NB4 (cell line): ENCODE data around the gene NTRK3.

Experiments
- CTCF ChIP-seq: IDR thresholded peaks from one replicate; pipeline ENCODE4 v1.5.1; 2012; ENCODE audit warnings: low read depth, low read length
- MAX ChIP-seq: IDR thresholded peaks from 2 replicates; pipeline ENCODE4 v1.6.1; 2011; ENCODE audit warnings: low read depth, low read length
- MYC ChIP-seq: IDR thresholded peaks from 2 replicates; pipeline ENCODE4 v1.6.1; 2011; ENCODE audit warnings: low read depth, low read length
- POLR2A ChIP-seq: IDR thresholded peaks from 2 replicates; pipeline ENCODE4 v1.6.1; 2011; ENCODE audit warnings: mild to moderate bottlenecking; ENCODE audit not compliant: insufficient read length; ENCODE audit errors: extremely low read depth

- TF ChIP-seq CTCF (no peak), POLR2A (no peak), MYC (no peak), MAX (no peak)
These were observed 181.4 kb downstream of the NTRK3 start for GRCh38 chr15:88075102-88075501.
